Hepatocyte (in vitro differentiated cells): Measurements from ENCODE around the gene PARP8.

Experiments used
- EZH2 ChIP-seq: fragments of 200-600 bp; sonication (generic); IDR thresholded peaks from 2 replicates; pipeline ENCODE4 v1.6.1; 2016; ENCODE audit warnings: antibody characterized with exemption, mild to moderate bottlenecking, borderline replicate concordance
- EZH2phosphoT487 ChIP-seq: fragments of 200-600 bp; sonication (generic); IDR thresholded peaks from one replicate; pipeline ENCODE4 v1.6.1; 2018; ENCODE audit warnings: antibody characterized with exemption, mild to moderate bottlenecking, low read depth, moderate library complexity; ENCODE audit not compliant: unreplicated experiment, severe bottlenecking
- TF ChIP-seq, protein P1 (sequence below): fragments of 200-600 bp; sonication (generic); IDR thresholded peaks from 2 replicates; pipeline ENCODE4 v1.5.1; 2016; ENCODE audit warnings: antibody characterized with exemption, mild to moderate bottlenecking; ENCODE audit not compliant: poor library complexity

GRCh38 chr5:50791813-50792212 is 125.4 kb downstream of the PARP8 start:
- TF ChIP-seq EZH2 (no peak), EZH2phosphoT487 (no peak)
- TF ChIP-seq, protein P1, sequence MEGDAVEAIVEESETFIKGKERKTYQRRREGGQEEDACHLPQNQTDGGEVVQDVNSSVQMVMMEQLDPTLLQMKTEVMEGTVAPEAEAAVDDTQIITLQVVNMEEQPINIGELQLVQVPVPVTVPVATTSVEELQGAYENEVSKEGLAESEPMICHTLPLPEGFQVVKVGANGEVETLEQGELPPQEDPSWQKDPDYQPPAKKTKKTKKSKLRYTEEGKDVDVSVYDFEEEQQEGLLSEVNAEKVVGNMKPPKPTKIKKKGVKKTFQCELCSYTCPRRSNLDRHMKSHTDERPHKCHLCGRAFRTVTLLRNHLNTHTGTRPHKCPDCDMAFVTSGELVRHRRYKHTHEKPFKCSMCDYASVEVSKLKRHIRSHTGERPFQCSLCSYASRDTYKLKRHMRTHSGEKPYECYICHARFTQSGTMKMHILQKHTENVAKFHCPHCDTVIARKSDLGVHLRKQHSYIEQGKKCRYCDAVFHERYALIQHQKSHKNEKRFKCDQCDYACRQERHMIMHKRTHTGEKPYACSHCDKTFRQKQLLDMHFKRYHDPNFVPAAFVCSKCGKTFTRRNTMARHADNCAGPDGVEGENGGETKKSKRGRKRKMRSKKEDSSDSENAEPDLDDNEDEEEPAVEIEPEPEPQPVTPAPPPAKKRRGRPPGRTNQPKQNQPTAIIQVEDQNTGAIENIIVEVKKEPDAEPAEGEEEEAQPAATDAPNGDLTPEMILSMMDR, result no peak
